Amniotic epithelial cell (primary cell): Measurements from ENCODE around the gene SNRNP70.
"Not testable (repeated sequence)": the region's sequence is repeated elsewhere in the genome, so short reads cannot be mapped to it uniquely, and the experiment has no call there.

ENCODE experiments used
- DNase-seq: peaks from one replicate; pipeline ENCODE4 v3.0.0-alpha.2; 2010; ENCODE audit warnings: low read depth

The SNRNP70 gene, protein sequence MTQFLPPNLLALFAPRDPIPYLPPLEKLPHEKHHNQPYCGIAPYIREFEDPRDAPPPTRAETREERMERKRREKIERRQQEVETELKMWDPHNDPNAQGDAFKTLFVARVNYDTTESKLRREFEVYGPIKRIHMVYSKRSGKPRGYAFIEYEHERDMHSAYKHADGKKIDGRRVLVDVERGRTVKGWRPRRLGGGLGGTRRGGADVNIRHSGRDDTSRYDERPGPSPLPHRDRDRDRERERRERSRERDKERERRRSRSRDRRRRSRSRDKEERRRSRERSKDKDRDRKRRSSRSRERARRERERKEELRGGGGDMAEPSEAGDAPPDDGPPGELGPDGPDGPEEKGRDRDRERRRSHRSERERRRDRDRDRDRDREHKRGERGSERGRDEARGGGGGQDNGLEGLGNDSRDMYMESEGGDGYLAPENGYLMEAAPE

GRCh38 chr19:49085020-49085867 lies at the start of gene SNRNP70:
Gene SNRNP70, plus strand, starts transcription at chr19:49085451. Its CDS starts 964 bp downstream, at chr19:49086415.
- DNase-seq: peak; percentile 99

DNA sequence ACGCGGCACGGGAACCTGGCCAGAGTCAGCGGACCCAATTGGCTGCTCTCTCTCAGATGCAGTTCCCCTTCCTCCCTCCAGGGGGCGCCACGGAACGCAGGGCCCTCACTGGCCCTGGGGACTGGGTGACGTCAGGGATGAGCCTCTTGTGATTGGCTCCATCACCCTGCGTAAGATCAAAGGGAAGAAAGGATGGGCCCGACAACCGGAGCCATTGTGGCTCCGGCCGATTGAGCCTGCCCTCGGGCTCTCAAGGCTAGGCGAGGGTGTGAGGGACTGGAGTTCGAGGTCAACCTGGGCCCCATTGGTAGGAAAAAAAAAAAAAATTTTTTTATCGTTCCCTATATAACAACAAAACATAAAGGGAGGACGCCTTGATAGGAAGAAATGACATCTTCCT lies 48.4 kb upstream of the SNRNP70 start, which contains the start of gene CGB1:
TSS of gene CGB1 (minus strand) at position 81 of the 400 bp plus-strand sequence. CDS start 184 bp downstream, outside the sequence.
- DNase-seq: not testable (repeated sequence)

- not testable (repeated sequence) for DNase-seq
Measured at GRCh38 chr19:49038111-49038510, 47.1 kb upstream of the SNRNP70 start.

DNA sequence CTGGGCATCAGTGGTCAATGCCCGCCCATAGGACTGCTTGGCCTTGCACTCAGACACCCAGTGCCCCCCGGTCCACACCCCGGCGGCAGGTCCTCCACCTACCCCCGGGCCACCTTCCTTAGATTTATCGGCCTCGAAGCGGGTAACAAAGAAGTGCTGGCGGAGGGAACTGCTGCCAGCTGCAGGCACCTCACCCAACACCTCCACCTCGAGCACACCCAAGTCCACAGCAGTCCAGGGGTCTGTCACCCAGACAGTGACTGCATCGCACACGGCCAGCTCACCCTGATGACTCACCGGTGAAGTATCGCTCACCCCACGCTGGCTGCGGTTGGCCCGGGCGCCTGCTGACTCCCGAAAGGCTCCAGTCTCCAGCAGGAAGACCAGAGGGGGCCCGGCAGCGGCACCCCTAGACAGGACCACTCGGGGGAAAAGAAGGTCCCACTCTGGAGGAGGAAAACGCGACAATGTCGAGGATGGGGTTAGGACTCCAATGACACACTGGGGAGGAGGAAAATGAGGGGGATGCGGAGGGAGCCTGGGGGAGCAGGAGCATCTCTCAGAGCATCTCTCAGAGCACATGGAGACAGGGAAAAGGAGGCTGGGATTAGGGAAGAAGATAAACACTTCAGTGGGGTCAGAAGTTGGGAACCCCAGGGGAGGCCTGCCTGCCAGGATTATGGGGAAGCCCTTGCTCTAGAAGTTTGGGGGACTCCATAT lies 46.5 kb upstream of the SNRNP70 start:
- DNase-seq: peak; percentile 65

- DNase-seq: not testable (repeated sequence)
Measured at GRCh38 chr19:49039736-49040135, 45.5 kb upstream of the SNRNP70 start.

DNA sequence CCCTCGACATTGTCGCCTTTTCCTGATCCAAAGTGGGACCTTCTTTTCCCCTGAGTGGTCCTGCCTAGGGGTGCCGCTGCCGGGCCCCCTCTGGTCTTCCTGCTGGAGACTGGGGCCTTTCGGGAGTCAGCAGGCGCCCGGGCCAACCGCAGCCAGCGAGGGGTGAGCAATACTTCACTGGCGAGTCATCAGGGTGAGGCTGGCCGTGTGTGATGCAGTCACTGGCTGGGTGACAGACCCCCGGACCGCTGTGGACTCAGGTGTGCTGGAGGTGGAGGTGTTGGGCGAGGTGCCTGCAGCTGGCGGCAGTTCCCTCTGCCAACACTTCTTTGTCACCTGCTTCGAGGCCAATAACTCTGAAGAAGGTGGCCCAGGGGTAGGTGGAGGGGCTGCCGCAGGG lies 43.1 kb upstream of the SNRNP70 start:
- no peak for DNase-seq

DNA sequence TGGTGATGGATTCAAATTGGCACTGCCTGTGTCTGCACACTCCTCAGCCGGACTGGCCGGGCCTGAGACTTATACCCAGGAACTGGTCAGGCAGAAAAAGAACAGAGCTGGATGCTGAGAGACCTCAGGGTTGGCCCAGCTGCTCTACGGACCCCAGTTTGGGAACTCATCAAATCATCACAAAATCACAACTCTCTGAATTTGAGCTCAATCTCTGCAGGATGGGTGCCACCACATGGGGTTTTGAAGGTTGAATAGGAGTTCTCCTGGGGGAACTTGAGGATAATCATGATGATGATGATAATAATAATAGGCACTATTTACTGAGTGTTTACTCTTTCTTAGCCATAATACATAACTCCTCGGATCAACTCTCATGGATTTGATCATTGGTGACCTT lies 42.6 kb upstream of the SNRNP70 start:
- DNase-seq: not testable (repeated sequence)

DNA sequence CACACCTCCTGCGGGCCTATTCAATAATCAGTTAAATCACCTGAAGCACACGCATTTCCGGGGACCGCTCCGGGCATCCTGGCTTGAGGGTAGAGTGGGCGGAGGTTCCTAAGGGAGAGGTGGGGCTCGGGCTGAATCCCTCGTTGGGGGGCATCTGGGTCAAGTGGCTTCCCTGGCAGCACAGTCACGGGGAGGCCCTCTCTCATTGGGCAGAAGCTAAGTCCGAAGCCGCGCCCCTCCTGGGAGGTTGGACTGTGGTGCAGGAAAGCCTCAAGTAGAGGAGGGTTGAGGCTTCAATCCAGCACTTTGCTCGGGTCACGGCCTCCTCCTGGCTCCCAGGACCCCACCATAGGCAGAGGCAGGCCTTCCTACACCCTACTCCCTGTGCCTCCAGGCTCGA lies 41.7 kb upstream of the SNRNP70 start, which contains the start of gene CGB5:
TSS of gene CGB5 (plus strand) at position 301 of the 400 bp plus-strand sequence. CDS start 362 bp downstream, outside the sequence.
- DNase-seq: not testable (repeated sequence)

GRCh38 chr19:49049011-49049410 lies 36.2 kb upstream of the SNRNP70 start, which contains the start of gene CGB8:
Gene CGB8, minus strand, starts transcription at chr19:49049111. Its CDS starts 372 bp downstream, at chr19:49048739.
- DNase-seq: not testable (repeated sequence)

DNA sequence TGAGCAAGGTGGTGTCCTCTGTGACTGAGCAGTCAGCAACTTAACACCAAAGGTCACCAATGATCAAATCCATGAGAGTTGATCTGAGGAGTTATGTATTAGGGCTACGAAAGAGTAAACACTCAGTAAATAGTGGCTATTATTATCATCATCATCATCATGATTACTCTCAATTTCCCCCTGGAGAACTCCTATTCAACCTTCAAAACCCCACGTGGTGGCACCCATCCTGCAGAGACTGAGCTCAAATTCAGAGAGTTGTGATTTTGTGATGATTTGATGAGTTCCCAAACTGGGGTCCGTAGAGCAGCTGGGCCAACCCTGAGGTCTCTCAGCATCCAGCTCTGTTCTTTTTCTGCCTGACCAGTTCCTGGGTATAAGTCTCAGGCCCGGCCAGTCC lies 35.4 kb upstream of the SNRNP70 start:
- DNase-seq: not testable (repeated sequence)

- DNase-seq: peak; percentile 36
Measured at GRCh38 chr19:49050376-49051033, 34.7 kb upstream of the SNRNP70 start.

DNA sequence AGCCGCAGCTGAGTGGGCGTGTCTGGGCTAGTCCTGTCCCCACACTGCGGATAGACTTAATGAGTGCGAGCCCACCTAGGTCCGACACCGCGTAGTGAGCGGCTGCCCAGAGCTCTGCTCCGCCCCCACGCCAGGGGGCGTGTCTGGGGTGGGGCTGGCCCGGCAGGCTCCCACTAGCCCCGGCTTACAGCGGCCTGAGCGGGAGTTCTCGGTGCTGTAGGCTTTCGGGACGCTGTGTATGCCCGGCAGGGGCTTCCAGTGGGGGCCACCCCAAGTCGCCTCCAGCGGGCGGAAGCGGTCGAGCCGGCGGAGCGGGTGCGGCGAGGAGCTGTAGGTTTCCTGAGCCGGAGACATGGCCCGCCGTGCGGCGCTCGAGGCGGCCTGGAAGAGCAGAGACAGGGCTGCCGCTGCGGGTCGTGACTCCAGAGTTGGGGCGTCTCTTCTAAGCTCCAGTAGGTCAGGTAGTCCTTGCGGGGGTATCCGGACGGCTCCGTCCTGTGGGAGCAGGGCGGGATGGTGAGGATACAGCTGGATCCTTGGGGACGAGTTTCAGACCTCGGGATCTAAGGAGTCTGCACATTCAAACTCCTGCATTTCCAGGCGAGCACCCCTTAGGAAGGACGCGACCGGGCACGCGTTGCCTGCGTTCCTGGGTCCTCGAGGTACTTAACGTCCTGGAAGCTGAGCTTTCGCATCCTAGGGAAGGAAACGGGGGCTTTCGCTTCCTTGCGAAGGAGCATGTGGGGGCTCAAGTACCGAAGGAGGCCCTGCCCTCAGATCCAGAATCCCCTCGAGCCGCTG lies 28.9 kb upstream of the SNRNP70 start:
- DNase-seq: peak; percentile 8

DNA sequence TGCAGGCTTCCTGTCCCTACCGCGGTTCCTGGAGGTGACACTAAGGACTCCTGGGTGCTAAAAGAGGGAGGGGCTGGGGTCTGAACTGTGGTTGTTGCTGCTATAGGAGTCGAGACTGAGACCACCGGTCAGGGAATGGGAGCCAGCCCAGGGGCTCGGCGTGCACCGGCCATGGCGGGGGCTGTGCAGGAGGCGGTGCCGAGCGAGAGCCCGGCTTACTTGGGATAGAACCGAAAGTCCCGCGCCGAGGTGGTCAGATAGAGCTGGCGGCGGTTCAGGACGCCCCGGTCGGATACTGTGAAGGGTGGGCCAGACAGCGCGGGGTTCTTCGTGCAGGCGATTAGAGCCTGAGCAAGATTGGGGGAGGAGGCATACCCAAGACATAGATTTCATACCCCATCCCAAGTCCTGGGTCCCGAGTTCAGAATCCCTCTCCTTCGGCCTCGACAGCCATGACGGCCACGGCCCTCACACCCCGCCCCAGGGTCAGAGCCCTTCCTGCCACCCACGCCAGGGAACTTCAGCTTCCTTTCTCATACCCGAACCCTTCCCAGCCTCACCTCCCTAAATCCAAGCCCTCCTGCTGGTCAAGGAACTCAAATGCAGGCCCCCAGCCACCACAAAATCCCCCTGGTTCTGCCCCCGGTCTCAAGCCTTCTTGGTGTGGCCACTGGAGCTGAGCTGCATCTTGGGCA lies 28.2 kb upstream of the SNRNP70 start:
- DNase-seq: not testable (repeated sequence)

- DNase-seq: peak; percentile 40
Measured at GRCh38 chr19:49057636-49058234, 27.5 kb upstream of the SNRNP70 start, which contains the start of gene CGB7. Gene CGB7, minus strand, starts transcription at chr19:49057749. Its CDS starts 2,374 bp downstream, at chr19:49055375.

DNA sequence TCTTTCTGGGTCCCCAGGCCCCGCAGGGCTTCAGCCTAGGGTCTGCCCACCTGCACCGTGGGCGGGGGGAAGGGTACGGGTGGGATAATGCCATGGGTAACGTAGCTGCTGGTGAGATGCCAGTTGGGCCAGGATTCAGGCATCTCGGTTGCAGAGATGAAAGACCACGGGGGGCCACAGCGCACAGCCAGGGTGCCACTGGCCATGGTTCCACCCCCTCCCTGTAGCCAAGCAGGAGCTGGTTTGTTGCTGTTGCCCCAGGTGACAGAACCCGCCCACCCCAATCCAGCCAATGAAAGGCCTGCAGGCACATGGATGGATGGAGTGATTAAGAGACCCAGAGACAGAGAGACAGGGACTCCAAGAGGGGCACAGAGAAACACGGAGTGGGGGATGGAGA lies 26.7 kb upstream of the SNRNP70 start:
- no peak for DNase-seq

DNA sequence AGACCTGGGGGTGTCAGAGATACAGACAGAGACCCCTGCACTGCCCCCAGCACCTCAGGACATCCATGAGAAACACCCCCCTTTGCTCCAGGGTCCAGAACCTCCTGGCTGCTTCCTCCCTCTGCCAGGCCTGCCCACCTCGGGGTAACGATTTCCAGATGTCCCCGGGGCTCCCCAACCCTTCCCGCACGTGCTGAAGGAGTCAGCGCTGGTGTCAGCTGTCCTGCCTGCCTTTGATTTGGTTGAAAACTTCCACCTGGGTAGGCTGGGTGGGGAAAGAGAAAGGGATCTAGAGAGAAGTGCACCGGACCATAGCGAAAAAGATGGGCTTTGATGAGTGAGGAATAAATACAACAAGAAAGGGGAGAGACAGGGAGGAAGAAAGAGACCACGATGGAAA lies 26.2 kb upstream of the SNRNP70 start:
- no peak for DNase-seq

- no peak for DNase-seq
Measured at GRCh38 chr19:49061000-49061399, 24.3 kb upstream of the SNRNP70 start.

DNA sequence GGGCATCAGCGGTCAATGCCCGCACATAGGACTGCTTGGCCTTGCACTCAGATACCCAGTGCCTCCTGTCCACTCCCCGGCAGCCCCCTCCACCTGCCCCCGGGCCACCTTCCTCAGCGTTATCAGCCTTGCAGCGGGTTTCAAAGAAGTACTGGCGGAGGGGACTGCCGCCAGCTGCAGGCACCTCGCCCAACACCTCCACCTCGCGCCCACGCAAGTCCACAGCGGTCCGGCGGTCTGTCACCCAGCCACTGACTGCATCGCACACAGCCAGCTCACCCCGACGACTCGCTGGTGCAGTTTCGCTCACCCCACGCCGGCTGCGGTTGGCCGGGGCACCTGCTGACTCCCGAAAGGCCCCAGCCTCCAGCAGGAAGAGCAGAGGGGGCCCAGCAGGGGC lies 23.8 kb upstream of the SNRNP70 start:
- DNase-seq: no peak

DNA sequence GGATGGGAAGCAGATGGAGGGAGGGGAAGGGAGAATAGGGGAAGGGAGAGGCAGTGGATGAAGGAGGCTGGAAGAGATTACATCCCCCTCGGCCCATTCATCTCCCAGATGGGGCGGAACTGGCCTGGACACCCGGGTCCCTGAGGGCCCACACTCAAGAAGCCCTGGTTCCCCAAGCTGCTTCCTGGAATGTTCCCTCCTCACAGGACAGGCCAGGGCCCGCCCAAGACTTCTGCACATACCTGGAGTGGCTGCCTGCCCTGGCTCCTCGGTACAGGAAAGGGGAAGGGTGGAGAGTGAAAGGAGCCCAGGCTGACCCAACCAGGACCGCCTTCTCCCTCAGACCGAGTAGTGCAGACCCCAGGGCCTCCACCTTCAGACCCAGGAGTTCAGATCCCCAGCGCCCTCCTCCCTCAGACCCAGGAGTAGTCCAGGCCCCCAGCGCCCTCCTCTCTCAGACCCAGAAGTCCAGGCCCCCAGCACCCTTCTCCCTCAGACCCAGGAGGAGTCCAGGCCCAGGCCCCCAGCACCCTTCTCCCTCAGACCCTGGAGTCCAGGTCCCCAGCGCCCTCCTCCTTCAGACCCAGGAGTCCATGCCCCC lies 21.1 kb upstream of the SNRNP70 start:
- DNase-seq: no peak
